ENCODE measurements around the gene CFAP210. TPM values are rescaled to one million over a fixed set of nuclear protein-coding genes. Genes with fewer than 3 reads are reported as not detected.
"Not testable (repeated sequence)": the region's sequence is repeated elsewhere in the genome, so short reads cannot be mapped to it uniquely, and the experiment has no call there.

The CFAP210 gene
- polyA plus RNA-seq, 1 donor = 0.13 TPM

DNA sequence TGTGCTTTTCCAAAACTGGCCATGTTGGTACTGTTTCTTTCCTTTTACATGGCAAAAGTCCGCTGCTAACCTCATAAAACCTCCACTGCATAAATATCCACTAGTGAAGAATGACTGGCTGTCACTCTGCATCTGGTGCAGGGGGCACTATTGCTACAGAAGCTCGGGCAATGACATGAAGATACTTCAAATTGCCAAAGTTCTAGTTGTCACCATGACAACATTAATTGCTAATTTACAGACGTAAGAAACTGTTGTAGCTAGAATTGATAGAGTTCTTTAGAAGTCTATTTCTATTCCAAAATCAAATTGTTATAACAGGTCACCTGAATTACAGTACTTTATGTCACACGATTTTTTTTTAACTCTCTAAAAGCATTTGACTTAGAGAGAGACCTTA is 845 bp downstream of the CFAP210 start:
- peaks cover 5% of the 10 kb centered on the region for H3K4me1 ChIP-seq (ENCODE audit: control insufficient read depth, insufficient read depth, low read length)
- WGBS (ENCODE audit: insufficient coverage, low lambda C conversion rate) = 20% methylated on average over 1 of the region's 4 CpGs
- DNase-seq = peak; percentile 29 to 68
- no peak overlapping the region for H3K27ac ChIP-seq (ENCODE audit: low read length)
- H3K4me3 ChIP-seq (ENCODE audit: low read length) = no peak overlapping the region
- no peaks in the 10 kb centered on the region for H3K9me3 ChIP-seq (ENCODE audit: control insufficient read depth, low read depth, low read length)
- no peaks in the 10 kb centered on the region for H3K27me3 ChIP-seq (ENCODE audit: control insufficient read depth, insufficient read depth, low read length)
- no peaks in the 10 kb centered on the region for H3K36me3 ChIP-seq (ENCODE audit: control insufficient read depth, insufficient read depth, low read length)

DNA sequence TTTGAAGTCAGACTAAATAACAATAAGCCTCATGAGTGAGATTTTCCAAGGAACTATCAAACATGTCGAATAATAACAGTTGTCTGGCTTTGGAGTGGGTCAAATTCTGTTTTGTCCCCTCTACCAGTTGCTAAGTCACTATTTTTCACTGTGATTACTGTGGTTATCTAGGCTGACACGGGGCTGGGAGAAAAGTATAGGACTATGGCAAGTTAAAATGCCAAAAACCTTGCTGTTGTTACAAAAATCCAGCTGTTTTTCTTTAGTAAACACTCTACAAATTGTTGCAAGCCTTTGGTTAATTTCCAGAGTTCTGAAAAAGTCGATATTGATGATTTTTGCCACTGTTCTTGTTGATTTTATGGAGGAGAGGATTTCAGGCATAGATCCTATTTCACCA is 1.5 kb downstream of the CFAP210 start:
- Histone ChIP-seq H3K9me3 (ENCODE audit: control insufficient read depth, low read depth, low read length) (no peaks in the 10 kb centered on the region), H3K36me3 (ENCODE audit: control insufficient read depth, insufficient read depth, low read length) (no peaks in the 10 kb centered on the region), H3K4me3 (ENCODE audit: low read length) (no peak overlapping the region), H3K27me3 (ENCODE audit: control insufficient read depth, insufficient read depth, low read length) (no peaks in the 10 kb centered on the region), H3K4me1 (ENCODE audit: control insufficient read depth, insufficient read depth, low read length) (peaks cover 5% of the 10 kb centered on the region), H3K27ac (ENCODE audit: low read length) (no peak overlapping the region)
- WGBS (ENCODE audit: insufficient coverage, low lambda C conversion rate) = 75% methylated on average over 1 of the region's 3 CpGs
- DNase-seq = no peak

DNA sequence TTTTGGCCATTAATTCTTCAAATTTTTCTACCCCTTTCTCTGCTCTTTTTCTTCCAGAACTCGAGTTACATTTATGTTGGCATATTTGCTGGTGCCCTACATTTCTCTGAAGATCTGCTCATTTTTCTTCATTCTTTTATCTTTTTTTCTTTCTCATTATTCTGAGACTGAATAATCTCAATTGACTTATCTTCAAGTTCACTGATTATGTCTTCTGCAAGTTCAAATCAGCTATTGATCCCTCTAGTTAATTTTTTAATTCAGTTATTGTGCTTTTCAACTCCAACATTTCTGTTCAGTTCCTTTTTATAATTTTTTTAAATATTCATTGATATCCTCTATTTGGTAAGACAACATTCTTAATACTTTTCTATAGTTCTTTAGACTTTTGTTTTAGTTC is 3.2 kb downstream of the CFAP210 start:
- Histone ChIP-seq H3K27ac (ENCODE audit: low read length) (no peak overlapping the region), H3K4me1 (ENCODE audit: control insufficient read depth, insufficient read depth, low read length) (peaks cover 5% of the 10 kb centered on the region), H3K9me3 (ENCODE audit: control insufficient read depth, low read depth, low read length) (no peaks in the 10 kb centered on the region), H3K36me3 (ENCODE audit: control insufficient read depth, insufficient read depth, low read length) (no peaks in the 10 kb centered on the region), H3K4me3 (ENCODE audit: low read length) (no peak overlapping the region), H3K27me3 (ENCODE audit: control insufficient read depth, insufficient read depth, low read length) (no peaks in the 10 kb centered on the region)
- no peak for DNase-seq
- 91% methylated on average over 1 of the region's 1 CpG for WGBS (ENCODE audit: insufficient coverage, low lambda C conversion rate)

DNA sequence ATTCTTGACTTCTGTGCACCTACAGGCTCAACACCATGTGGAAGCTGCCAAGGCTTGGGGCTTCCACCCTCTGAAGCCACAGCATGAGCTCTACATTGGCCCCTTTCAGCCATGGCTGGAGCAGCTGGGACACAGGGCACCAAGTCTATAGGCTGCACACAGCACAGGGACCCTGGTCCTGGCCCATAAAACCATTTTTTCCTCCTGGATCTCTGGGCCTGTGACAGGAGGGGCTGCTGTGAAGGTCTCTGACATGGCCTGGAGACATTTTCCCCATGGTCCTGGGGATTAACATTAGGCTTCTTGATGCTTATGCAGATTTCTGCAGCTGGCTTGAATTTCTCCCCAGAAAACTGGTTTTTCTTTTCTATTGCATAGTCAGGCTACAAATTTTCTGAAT is 6.3 kb downstream of the CFAP210 start:
- not testable (repeated sequence) for DNase-seq; H3K4me1 ChIP-seq (ENCODE audit: control insufficient read depth, insufficient read depth, low read length); H3K27ac ChIP-seq (ENCODE audit: low read length); H3K4me3 ChIP-seq (ENCODE audit: low read length); H3K27me3 ChIP-seq (ENCODE audit: control insufficient read depth, insufficient read depth, low read length); H3K9me3 ChIP-seq (ENCODE audit: control insufficient read depth, low read depth, low read length); H3K36me3 ChIP-seq (ENCODE audit: control insufficient read depth, insufficient read depth, low read length)

DNA sequence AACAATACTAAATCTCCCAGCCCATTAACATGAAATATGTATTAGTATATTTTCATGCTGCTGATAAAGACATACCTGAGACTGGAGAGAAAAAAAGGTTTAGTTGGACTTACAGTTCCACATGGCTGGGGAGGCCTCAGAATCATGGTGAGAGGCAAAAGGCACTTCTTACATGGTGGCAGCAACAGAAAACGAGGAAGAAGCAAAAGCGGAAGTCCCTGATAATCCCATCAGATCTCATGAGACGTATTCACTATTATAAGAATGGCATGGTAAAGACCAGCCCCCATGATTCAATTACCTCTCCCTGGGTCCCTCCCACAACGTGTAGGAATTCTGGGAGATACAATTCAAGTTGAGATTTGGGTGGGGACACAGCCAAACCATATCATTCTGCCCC is 7.4 kb downstream of the CFAP210 start:
- not testable (repeated sequence) for H3K27me3 ChIP-seq (ENCODE audit: control insufficient read depth, insufficient read depth, low read length); H3K27ac ChIP-seq (ENCODE audit: low read length); H3K4me1 ChIP-seq (ENCODE audit: control insufficient read depth, insufficient read depth, low read length); DNase-seq; H3K4me3 ChIP-seq (ENCODE audit: low read length); H3K36me3 ChIP-seq (ENCODE audit: control insufficient read depth, insufficient read depth, low read length); H3K9me3 ChIP-seq (ENCODE audit: control insufficient read depth, low read depth, low read length)
- WGBS (ENCODE audit: insufficient coverage, low lambda C conversion rate) = no CpG with 5 or more reads among the region's 4 CpGs

DNA sequence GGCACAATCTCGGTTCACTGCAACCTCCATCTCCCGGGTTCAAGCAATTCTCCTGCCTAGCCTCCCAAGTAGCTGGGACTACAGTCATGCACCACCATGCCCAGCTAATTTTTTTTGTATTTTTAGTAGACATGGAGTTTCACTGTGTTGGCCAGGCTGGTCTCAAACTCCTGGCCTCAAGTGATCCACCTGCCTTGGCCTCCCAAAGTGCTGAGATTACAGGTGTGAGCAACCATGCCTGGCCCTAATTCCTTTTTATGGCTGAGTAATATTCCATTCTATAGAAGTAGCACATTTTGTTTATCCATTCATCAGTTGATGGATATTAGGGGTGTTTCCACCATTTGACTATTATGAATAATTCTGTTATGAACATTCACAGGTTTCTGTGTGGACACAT is 9.5 kb downstream of the CFAP210 start:
- not testable (repeated sequence) for H3K4me1 ChIP-seq (ENCODE audit: control insufficient read depth, insufficient read depth, low read length); H3K27me3 ChIP-seq (ENCODE audit: control insufficient read depth, insufficient read depth, low read length); H3K36me3 ChIP-seq (ENCODE audit: control insufficient read depth, insufficient read depth, low read length); DNase-seq; H3K27ac ChIP-seq (ENCODE audit: low read length); H3K4me3 ChIP-seq (ENCODE audit: low read length); H3K9me3 ChIP-seq (ENCODE audit: control insufficient read depth, low read depth, low read length)
- no CpG with 5 or more reads among the region's 2 CpGs for WGBS (ENCODE audit: insufficient coverage, low lambda C conversion rate)

DNA sequence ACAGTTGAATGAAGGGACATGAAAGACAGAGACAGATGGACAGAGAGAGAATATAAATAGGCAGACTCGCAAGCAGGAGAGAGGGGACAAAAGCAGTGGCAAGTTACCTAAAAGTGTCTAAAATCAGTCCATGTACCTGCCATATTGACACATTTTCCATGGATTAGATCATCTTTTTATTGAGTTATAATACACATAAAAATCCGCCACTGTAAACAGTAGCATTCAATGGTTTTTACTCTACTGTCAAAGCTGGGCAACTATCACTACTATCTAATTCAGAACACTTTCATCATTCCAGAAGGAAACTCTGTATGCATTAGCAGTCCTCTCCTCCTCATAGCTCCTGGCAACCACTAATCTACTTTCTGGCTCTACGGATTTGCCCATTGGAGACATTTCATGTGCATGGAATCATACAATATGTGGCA is 10.1 kb downstream of the CFAP210 start:
- no peaks in the 10 kb centered on the region for H3K27me3 ChIP-seq (ENCODE audit: control insufficient read depth, insufficient read depth, low read length)
- DNase-seq = no peak
- no peak overlapping the region for H3K27ac ChIP-seq (ENCODE audit: low read length)
- no peaks in the 10 kb centered on the region for H3K9me3 ChIP-seq (ENCODE audit: control insufficient read depth, low read depth, low read length)
- no peaks in the 10 kb centered on the region for H3K36me3 ChIP-seq (ENCODE audit: control insufficient read depth, insufficient read depth, low read length)
- no peak overlapping the region for H3K4me3 ChIP-seq (ENCODE audit: low read length)
- 80% methylated on average over 1 of the region's 3 CpGs for WGBS (ENCODE audit: insufficient coverage, low lambda C conversion rate)
- H3K4me1 ChIP-seq (ENCODE audit: control insufficient read depth, insufficient read depth, low read length) = no peaks in the 10 kb centered on the region

DNA sequence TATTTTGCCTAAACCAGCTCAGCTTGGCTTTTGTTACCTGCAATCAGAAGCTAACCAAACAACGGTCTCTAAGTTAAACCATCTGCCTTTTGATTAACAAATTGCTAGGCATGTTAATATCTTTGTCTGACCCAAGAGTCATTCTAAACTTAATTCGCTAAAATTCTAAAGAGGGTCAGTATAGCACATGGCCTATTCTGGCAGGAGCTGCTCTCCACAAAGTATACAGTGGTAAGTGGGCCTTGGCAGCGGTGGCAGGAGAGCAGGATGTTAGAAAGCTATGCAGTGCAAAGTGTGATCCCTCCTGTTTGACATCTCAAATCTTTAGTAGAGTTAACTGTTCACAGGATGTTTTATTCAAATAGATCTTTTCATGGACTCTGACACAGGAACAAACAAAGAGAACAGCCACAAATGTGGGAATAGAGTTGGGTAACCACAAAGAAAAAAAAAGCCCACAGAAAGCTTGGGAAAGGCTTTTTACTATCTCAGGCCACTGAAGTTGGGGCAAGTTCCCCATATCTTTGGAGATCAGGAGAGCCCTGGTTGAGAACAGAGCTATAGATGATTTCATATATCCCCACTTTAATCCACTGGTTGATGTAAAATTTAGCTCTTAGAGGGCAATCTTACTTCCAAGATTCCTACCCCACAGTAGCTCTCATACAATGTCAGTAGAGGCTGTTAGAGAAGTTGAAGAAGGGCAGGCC is 10.6 kb downstream of the CFAP210 start:
- 80% methylated on average over 1 of the region's 3 CpGs for WGBS (ENCODE audit: insufficient coverage, low lambda C conversion rate)

DNA sequence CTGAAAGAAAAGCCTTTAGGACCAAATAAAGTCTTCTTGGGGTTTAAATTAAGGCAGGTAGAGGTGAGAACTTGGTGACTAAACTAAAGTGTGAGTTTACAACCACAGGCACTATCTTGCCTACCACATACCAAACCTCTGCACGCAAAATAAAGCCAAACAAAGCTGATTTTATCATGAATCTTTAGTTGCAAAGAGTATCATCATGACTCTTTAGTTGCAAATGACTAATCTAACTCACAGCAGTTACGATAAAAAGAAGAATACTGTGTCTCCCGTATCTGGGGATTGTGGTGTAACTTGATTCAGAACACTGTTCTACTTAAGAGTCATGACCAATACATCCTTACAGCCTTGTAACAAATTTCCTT is 11.2 kb downstream of the CFAP210 start:
- Histone ChIP-seq H3K27me3 (ENCODE audit: control insufficient read depth, insufficient read depth, low read length) (no peaks in the 10 kb centered on the region), H3K4me1 (ENCODE audit: control insufficient read depth, insufficient read depth, low read length) (no peaks in the 10 kb centered on the region), H3K4me3 (ENCODE audit: low read length) (no peak overlapping the region), H3K9me3 (ENCODE audit: control insufficient read depth, low read depth, low read length) (no peaks in the 10 kb centered on the region), H3K27ac (ENCODE audit: low read length) (no peak overlapping the region), H3K36me3 (ENCODE audit: control insufficient read depth, insufficient read depth, low read length) (no peaks in the 10 kb centered on the region)
- DNase-seq = no peak
- WGBS (ENCODE audit: insufficient coverage, low lambda C conversion rate) = no CpG with 5 or more reads among the region's 3 CpGs

More for the DNA sequence above, 10.6 kb downstream of the CFAP210 start:
- DNase-seq = no peak
- no peak overlapping the region for H3K27ac ChIP-seq (ENCODE audit: low read length)
- H3K9me3 ChIP-seq (ENCODE audit: control insufficient read depth, low read depth, low read length) = no peaks in the 10 kb centered on the region
- no peaks in the 10 kb centered on the region for H3K4me1 ChIP-seq (ENCODE audit: control insufficient read depth, insufficient read depth, low read length)
- H3K36me3 ChIP-seq (ENCODE audit: control insufficient read depth, insufficient read depth, low read length) = no peaks in the 10 kb centered on the region
- H3K27me3 ChIP-seq (ENCODE audit: control insufficient read depth, insufficient read depth, low read length) = no peaks in the 10 kb centered on the region
- H3K4me3 ChIP-seq (ENCODE audit: low read length) = no peak overlapping the region

DNA sequence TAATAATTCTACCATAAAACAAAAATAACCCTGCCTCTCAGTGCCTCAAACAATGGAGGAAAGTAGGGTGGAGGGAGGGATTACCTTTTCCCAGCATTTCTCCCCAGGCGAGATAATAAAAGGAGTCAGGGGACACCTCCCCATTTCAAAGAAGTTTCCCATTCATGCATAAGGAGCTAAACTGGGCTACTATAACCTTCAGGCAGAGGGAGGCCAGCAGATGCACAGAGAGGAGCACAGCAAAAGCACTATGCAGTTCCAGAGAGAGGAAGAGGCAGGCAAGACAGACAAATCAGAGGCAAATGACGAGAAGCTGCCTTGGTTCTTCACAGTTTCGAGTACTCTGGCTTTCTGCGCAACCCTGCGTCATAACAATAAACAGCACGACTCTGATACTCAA is 17.4 kb downstream of the CFAP210 start:
- Histone ChIP-seq H3K27me3 (ENCODE audit: control insufficient read depth, insufficient read depth, low read length) (no peaks in the 10 kb centered on the region), H3K4me1 (ENCODE audit: control insufficient read depth, insufficient read depth, low read length) (no peaks in the 10 kb centered on the region), H3K9me3 (ENCODE audit: control insufficient read depth, low read depth, low read length) (no peaks in the 10 kb centered on the region), H3K27ac (ENCODE audit: low read length) (no peak overlapping the region), H3K36me3 (ENCODE audit: control insufficient read depth, insufficient read depth, low read length) (no peaks in the 10 kb centered on the region), H3K4me3 (ENCODE audit: low read length) (no peak overlapping the region)
- DNase-seq = no peak
- WGBS (ENCODE audit: insufficient coverage, low lambda C conversion rate) = 90% methylated on average over 4 of the region's 6 CpGs

DNA sequence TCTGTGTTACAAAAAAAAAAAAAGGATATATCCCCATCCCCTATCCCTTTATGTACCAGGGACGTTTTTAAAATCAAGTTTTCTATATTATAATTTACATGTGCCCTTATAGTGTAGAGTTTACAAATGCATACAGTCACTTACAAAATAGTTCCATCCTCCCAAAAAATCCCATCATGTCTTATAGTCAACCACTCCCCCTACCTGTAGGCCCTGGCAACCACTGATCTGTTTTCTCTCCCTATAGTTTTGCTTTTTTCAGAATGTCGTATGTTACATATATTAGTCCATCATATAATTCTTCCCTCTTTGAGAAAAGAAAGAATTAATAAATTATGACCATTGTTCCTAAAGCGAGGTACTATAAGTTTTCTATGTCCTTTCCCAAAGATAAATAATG is 17.8 kb downstream of the CFAP210 start:
- no peaks in the 10 kb centered on the region for H3K27me3 ChIP-seq (ENCODE audit: control insufficient read depth, insufficient read depth, low read length)
- WGBS (ENCODE audit: insufficient coverage, low lambda C conversion rate) = 100% methylated on average over 2 of the region's 3 CpGs
- no peaks in the 10 kb centered on the region for H3K9me3 ChIP-seq (ENCODE audit: control insufficient read depth, low read depth, low read length)
- H3K36me3 ChIP-seq (ENCODE audit: control insufficient read depth, insufficient read depth, low read length) = no peaks in the 10 kb centered on the region
- no peak for DNase-seq
- H3K4me3 ChIP-seq (ENCODE audit: low read length) = no peak overlapping the region
- H3K27ac ChIP-seq (ENCODE audit: low read length) = no peak overlapping the region
- H3K4me1 ChIP-seq (ENCODE audit: control insufficient read depth, insufficient read depth, low read length) = no peaks in the 10 kb centered on the region

Data from large intestine (tissue), 3 donors.